Measurements from ENCODE around the gene NLK. TPM values are rescaled to one million over a fixed set of nuclear protein-coding genes. Genes with fewer than 3 reads are reported as not detected.

NLK gene
- total RNA-seq, 1 experiment from 2014 or later: 28.0 TPM

GRCh38 chr17:28096756-28097155 lies 54.3 kb downstream of the NLK start:
- ATAC-seq (no peak), DNase-seq (ENCODE audit: low read depth, low spot score) (no peak)
- ChIA-PET POLR2A (no interaction called here), CTCF (no interaction called here)
- in situ Hi-C loops (cut with HindIII; ENCODE audit: low pct_unique_long_range_greater_than_20kb, low sequenced_read_pairs): no loop called here
- no peaks in the 10 kb centered on the region for H3K36me3 ChIP-seq (ENCODE audit: control insufficient read depth, insufficient read depth, low read length)
- TF ChIP-seq REST (IDR thresholded peaks at IDR 0.05; ENCODE audit: insufficient read depth in 1 of 2, low read depth in 2 of 2, low read length in 1 of 2) (no peak), SIN3A (IDR thresholded peaks at IDR 0.05; ENCODE audit: borderline replicate concordance, insufficient read depth, low read depth, low read length) (no peak), POLR2AphosphoS5 (IDR thresholded peaks at IDR 0.05; ENCODE audit: low read depth, low read length) (no peak), CTCF (IDR thresholded peaks at IDR 0.05) (no peak), TCF7L2 (IDR thresholded peaks at IDR 0.05; ENCODE audit: low read depth, low read length) (no peak)
- no peak overlapping the region for H3K27ac ChIP-seq (ENCODE audit: low read length)
- H3K27me3 ChIP-seq (ENCODE audit: control insufficient read depth, insufficient read depth, low read length): no peaks in the 10 kb centered on the region
- intact Hi-C loops (cut with micrococcal nuclease; ENCODE audit: unreplicated experiment): no loop called here
- no TSS peak for BruUV-seq (replicated peaks)
- H3K4me1 ChIP-seq (ENCODE audit: control insufficient read depth, insufficient read depth, low read length): 0 out of 2 replicates have a peak, but pooled peaks cover 3% of the 10 kb centered on the region
- no peak overlapping the region for H3K4me3 ChIP-seq (ENCODE audit: low read depth in 2 of 2, low read length in 2 of 2)
- H3K9me3 ChIP-seq (ENCODE audit: control insufficient read depth, insufficient read depth, low read depth, low read length): no peaks in the 10 kb centered on the region

- no TSS peak for BruUV-seq (replicated peaks)
- intact Hi-C loops (cut with micrococcal nuclease; ENCODE audit: unreplicated experiment) (no loop called here), in situ Hi-C loops (cut with HindIII; ENCODE audit: low pct_unique_long_range_greater_than_20kb, low sequenced_read_pairs) (no loop called here)
- ChIA-PET POLR2A (no interaction called here), CTCF (no interaction called here)
- Histone ChIP-seq H3K4me1 (ENCODE audit: control insufficient read depth, insufficient read depth, low read length) (0 out of 2 replicates have a peak, but pooled peaks cover 3% of the 10 kb centered on the region), H3K4me3 (ENCODE audit: low read depth in 2 of 2, low read length in 2 of 2) (no peak overlapping the region), H3K9me3 (ENCODE audit: control insufficient read depth, insufficient read depth, low read depth, low read length) (no peaks in the 10 kb centered on the region), H3K27me3 (ENCODE audit: control insufficient read depth, insufficient read depth, low read length) (no peaks in the 10 kb centered on the region), H3K27ac (ENCODE audit: low read length) (no peak overlapping the region), H3K36me3 (ENCODE audit: control insufficient read depth, insufficient read depth, low read length) (no peaks in the 10 kb centered on the region)
- ATAC-seq: no peak
- no peak for DNase-seq (ENCODE audit: low read depth, low spot score)
- TF ChIP-seq SIN3A (IDR thresholded peaks at IDR 0.05; ENCODE audit: borderline replicate concordance, insufficient read depth, low read depth, low read length) (no peak), CTCF (IDR thresholded peaks at IDR 0.05) (no peak), TCF7L2 (IDR thresholded peaks at IDR 0.05; ENCODE audit: low read depth, low read length) (no peak), REST (IDR thresholded peaks at IDR 0.05; ENCODE audit: insufficient read depth in 1 of 2, low read depth in 2 of 2, low read length in 1 of 2) (no peak), POLR2AphosphoS5 (IDR thresholded peaks at IDR 0.05; ENCODE audit: low read depth, low read length) (no peak)
Measured at GRCh38 chr17:28097254-28097653, 54.8 kb downstream of the NLK start.
